Chondrocyte (in vitro differentiated cells): ENCODE data around the gene CASP10. TPM values are rescaled to one million over a fixed set of nuclear protein-coding genes. Genes with fewer than 3 reads are reported as not detected.

Experiments
- DNase-seq: peaks from one replicate; pipeline ENCODE4 v3.0.0; 2021; ENCODE audit warnings: mixed read lengths, low spot score
- H3K27ac Mint-ChIP-seq: one replicate; pipeline ENCODE4 v1.8.0; 2021; ENCODE audit warnings: mild to moderate bottlenecking, moderate library complexity, mixed read lengths; ENCODE audit not compliant: unreplicated experiment
- H3K27me3 Mint-ChIP-seq: 2 replicates; pipeline ENCODE4 v1.8.0; 2021; ENCODE audit warnings: low read depth, mixed read lengths
- H3K36me3 Mint-ChIP-seq: 2 replicates; pipeline ENCODE4 v1.8.0; 2021; ENCODE audit warnings: low read depth, mixed read lengths
- H3K4me1 Mint-ChIP-seq: 2 replicates; pipeline ENCODE4 v1.8.0; 2021; ENCODE audit warnings: low read depth, mild to moderate bottlenecking, mixed read lengths
- H3K4me3 Mint-ChIP-seq: one replicate; pipeline ENCODE4 v1.8.0; 2021; ENCODE audit warnings: mild to moderate bottlenecking, moderate library complexity, mixed read lengths; ENCODE audit not compliant: unreplicated experiment
- H3K9me3 Mint-ChIP-seq: 2 replicates; pipeline ENCODE4 v1.8.0; 2021; ENCODE audit warnings: low read depth, mixed read lengths
- total RNA-seq: library from RNA; stranded (reverse); gene quantifications from 3 replicates; pipeline ENCODE4 v1.2.1, GENCODE V29; 2021
- TF ChIP-seq, protein P1 (sequence below): fragments of 200-600 bp; sonication (generic); IDR thresholded peaks from 2 replicates; pipeline ENCODE4 v1.5.0; 2021; ENCODE audit warnings: antibody characterized with exemption, mild to moderate bottlenecking, moderate library complexity

Gene CASP10
- total RNA-seq, 1 donor from 2014 or later: 0.05 TPM

DNA sequence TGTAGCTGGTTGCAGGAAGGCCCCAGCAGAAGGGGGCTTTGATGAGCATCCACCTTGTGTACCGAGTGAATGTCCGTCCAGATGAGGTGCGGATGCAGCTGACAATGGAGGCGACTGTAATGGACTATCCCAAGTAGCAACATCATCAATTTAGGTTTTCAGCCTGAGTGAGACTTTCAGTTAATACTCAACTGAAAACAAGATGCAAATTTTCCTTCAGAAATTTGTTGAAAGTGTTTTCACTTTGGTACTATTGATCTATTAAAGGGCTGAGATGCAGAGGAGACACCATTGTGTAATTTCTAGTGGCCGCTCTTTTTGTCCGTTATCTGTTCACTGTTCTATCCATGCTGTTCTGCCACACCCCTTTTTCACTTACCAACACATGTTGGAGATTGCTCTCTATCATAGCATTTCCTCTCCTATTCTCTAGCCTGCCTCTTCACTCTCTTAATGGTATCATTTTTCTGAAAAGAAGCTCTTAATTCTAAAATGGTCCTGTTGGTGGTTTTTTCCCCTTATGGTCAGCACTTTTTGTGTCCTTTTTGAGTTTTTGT, 65.4 kb downstream of the CASP10 start:
- TF ChIP-seq, protein P1, sequence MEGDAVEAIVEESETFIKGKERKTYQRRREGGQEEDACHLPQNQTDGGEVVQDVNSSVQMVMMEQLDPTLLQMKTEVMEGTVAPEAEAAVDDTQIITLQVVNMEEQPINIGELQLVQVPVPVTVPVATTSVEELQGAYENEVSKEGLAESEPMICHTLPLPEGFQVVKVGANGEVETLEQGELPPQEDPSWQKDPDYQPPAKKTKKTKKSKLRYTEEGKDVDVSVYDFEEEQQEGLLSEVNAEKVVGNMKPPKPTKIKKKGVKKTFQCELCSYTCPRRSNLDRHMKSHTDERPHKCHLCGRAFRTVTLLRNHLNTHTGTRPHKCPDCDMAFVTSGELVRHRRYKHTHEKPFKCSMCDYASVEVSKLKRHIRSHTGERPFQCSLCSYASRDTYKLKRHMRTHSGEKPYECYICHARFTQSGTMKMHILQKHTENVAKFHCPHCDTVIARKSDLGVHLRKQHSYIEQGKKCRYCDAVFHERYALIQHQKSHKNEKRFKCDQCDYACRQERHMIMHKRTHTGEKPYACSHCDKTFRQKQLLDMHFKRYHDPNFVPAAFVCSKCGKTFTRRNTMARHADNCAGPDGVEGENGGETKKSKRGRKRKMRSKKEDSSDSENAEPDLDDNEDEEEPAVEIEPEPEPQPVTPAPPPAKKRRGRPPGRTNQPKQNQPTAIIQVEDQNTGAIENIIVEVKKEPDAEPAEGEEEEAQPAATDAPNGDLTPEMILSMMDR: no peak
- Mint-ChIP-seq H3K27me3 (no peaks in the 10 kb centered on the region), H3K4me3 (no peak overlapping the region), H3K9me3 (no peaks in the 10 kb centered on the region), H3K4me1 (no peaks in the 10 kb centered on the region), H3K27ac (no peak overlapping the region), H3K36me3 (no peaks in the 10 kb centered on the region)
- no peak for DNase-seq

DNA sequence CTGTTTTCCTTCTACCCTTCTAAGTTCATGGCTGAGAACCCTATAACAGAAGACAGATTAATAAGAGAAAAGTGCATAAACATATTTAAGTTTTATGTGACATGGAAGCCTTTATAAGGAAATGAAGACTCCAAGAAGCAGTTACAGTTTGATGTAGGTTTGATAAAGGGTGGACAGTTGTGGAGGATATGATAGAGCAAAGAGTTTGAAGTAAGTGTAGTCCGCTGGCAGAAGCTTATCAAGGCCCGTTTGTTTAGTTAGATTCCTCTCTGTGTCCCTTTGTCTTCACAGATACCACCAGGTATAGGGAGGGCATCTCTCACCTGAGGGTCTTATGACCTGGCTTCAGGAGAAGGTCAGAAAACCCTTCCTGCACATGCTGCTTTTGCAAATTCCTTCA, 66.9 kb downstream of the CASP10 start:
- H3K27ac Mint-ChIP-seq: no peak overlapping the region
- H3K9me3 Mint-ChIP-seq: no peaks in the 10 kb centered on the region
- no peaks in the 10 kb centered on the region for H3K27me3 Mint-ChIP-seq
- no peak for DNase-seq
- peaks cover 9% of the 10 kb centered on the region for H3K4me1 Mint-ChIP-seq
- H3K4me3 Mint-ChIP-seq: no peak overlapping the region
- TF ChIP-seq, protein P1: no peak
- no peaks in the 10 kb centered on the region for H3K36me3 Mint-ChIP-seq

DNA sequence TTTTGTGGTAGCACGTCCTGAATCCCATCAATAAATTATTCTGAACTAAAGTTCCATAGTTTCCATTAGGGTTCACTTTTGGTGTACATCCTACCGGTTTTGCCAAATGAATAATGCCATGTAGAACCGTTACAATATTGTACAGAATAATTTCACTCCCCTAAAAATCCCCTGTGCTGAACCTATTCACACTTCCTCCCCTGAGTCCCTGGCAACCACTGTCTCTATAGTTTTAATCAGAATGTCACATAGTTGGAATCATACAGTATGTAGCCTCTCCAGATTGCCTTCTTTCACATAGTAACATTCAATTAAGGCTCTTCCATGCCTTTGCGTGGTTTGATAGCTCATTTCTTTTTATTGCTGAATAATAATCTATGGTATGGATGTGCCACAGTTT, 67.8 kb downstream of the CASP10 start:
- no peaks in the 10 kb centered on the region for H3K36me3 Mint-ChIP-seq
- no peak overlapping the region for H3K4me3 Mint-ChIP-seq
- peaks cover 9% of the 10 kb centered on the region for H3K4me1 Mint-ChIP-seq
- DNase-seq: no peak
- TF ChIP-seq, protein P1: no peak
- no peaks in the 10 kb centered on the region for H3K27me3 Mint-ChIP-seq
- H3K27ac Mint-ChIP-seq: no peak overlapping the region
- H3K9me3 Mint-ChIP-seq: no peaks in the 10 kb centered on the region

DNA sequence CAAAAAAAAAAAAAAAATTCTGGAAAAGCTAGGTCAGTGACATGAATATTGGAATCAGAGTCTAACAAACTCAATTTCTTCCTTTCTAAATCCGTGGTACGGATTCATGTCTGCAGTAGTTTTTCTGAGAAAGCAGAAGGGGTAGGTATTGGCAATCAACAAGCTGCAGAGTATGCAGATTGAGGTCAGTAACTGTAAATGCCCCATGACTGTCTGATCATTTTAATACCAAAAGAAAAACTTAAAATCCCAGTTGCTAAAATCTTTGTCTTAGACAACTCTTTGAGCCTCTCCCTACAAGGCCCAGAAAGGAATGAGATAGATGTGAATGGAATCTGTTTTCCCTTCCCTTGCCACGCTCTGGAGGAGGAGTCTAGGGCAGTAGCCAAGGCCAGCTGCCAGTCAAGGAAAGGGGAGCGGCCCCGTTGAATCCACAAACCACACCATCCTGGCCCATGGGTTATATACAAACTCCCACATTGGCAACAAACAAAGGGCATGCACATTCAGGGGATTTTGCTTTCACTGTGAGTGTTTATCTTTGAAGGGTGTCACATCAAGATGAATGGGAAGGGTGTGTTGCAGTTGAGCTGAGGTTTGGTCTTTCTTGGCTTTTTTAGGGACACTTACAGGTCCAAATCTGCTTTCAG, 71.3 kb downstream of the CASP10 start:
- Mint-ChIP-seq H3K27me3 (no peaks in the 10 kb centered on the region), H3K4me3 (no peak overlapping the region), H3K9me3 (no peaks in the 10 kb centered on the region), H3K36me3 (no peaks in the 10 kb centered on the region), H3K4me1 (peaks cover 28% of the 10 kb centered on the region), H3K27ac (no peak overlapping the region)
- DNase-seq: no peak
- TF ChIP-seq, protein P1: no peak

DNA sequence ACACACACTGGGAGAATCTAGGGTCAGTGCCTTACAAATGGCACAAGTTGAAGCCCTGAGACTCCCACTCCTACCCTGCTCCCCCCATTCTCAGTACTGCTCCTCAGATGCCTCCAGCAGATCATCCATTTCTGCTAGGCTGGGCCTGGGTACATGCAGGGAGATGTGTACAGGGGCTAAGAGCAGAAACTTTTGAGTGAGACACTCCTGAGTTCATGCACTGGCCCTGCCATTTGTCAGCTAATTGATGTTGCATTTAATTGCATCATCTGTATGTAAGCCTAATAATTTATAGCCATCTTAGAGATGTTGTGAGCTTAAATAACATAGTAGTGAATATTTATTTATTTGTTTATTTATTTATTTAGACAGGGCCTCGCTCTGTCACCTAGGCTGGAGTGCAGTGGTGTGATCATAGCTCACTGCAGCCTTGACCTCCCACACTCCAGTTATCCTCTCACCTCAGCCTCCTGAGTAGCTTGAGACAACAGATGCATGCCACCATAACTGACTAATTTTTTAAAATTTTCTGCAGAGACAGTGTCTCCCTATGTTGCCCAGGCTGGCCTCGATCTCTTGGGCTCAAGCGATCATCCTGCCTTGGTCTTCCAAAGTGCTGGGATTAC, 72.6 kb downstream of the CASP10 start:
- Mint-ChIP-seq H3K27me3 (no peaks in the 10 kb centered on the region), H3K4me3 (no peak overlapping the region), H3K27ac (no peak overlapping the region), H3K9me3 (no peaks in the 10 kb centered on the region), H3K36me3 (no peaks in the 10 kb centered on the region), H3K4me1 (peaks cover 30% of the 10 kb centered on the region)
- no peak for DNase-seq
- TF ChIP-seq, protein P1: no peak
